ENCODE data around the gene PCOLCE2. TPM values are rescaled to one million over a fixed set of nuclear protein-coding genes. Genes with fewer than 3 reads are reported as not detected.

PCOLCE2 gene
- total and polyA plus RNA-seq, 10 of the 15 experiments (the other 5 are each of a cell fraction or from before 2014, with no cell fraction given) = 0.11 to 7.6 (median 0.40) TPM

DNA sequence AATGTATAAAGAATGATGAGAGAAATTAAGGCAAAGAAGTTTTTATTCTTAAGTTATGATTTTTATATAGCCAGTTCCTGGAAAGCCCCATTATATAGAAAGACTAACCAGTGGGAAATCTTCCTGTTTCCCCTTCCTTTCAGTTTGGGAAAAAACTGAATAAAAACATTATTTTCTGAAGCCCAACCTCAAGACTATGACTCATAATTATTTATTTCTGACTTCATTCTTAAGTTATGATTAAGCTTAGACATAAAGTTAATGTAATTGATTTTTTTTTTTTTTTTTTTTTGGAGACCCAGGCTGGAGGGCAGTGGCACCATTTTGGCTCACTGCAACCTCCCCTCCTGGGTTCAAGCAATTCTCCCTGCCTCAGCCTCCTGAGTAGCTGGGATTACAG, 109.3 kb downstream of the PCOLCE2 start:
- no peak for DNase-seq (ENCODE audit: low read depth, low spot score)
- POLR2A ChIA-PET = interaction anchor here (1.0 kb wide), 1 partner anchor 13 kb away, joined by 3 read pairs; no protein-coding TSS in a partner anchor
- H3K9ac ChIP-seq (ENCODE audit: control insufficient read depth, insufficient read depth, low read length) = no peak overlapping the region
- ATAC-seq = no peak
- no peak overlapping the region for H3K27ac ChIP-seq (ENCODE audit: control insufficient read depth, insufficient read depth)
- H3K79me2 ChIP-seq (ENCODE audit: control insufficient read depth, insufficient read depth, low read length) = no peaks in the 10 kb centered on the region
- no peaks in the 10 kb centered on the region for H4K20me1 ChIP-seq (ENCODE audit: control insufficient read depth, insufficient read depth)
- no TSS peak for BruUV-seq (replicated peaks)
- H3K27me3 ChIP-seq (replicated peaks in 1 of 2; ENCODE audit: control insufficient read depth in 2 of 2, insufficient read depth in 2 of 2, low read length in 1 of 2) = no peaks in the 10 kb centered on the region
- TF ChIP-seq BACH1 (IDR thresholded peaks at IDR 0.05; ENCODE audit: borderline replicate concordance) (no peak), PML (IDR thresholded peaks at IDR 0.05; ENCODE audit: low read length) (no peak), SMC3 (IDR thresholded peaks at IDR 0.05; ENCODE audit: borderline replicate concordance, low read length) (no peak), ZNF24 (IDR thresholded peaks at IDR 0.05) (no peak)
- TF ChIP-seq, protein P1, sequence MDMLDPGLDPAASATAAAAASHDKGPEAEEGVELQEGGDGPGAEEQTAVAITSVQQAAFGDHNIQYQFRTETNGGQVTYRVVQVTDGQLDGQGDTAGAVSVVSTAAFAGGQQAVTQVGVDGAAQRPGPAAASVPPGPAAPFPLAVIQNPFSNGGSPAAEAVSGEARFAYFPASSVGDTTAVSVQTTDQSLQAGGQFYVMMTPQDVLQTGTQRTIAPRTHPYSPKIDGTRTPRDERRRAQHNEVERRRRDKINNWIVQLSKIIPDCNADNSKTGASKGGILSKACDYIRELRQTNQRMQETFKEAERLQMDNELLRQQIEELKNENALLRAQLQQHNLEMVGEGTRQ (IDR thresholded peaks at IDR 0.05; ENCODE audit: borderline replicate concordance, low read depth, low read length) = no peak
- no peaks in the 10 kb centered on the region for H3K4me1 ChIP-seq (ENCODE audit: control insufficient read depth, insufficient read depth, low read length)
- CTCF ChIA-PET = interaction anchor here (0.6 kb wide), 1 partner anchor 49 kb away, joined by 3 read pairs; no protein-coding TSS in a partner anchor
- SMC1A ChIA-PET (ENCODE audit: uncharacterized antibody, unreplicated experiment) = no interaction called here
- no peaks in the 10 kb centered on the region for H3K36me3 ChIP-seq (ENCODE audit: control insufficient read depth in 2 of 2, insufficient read depth in 2 of 2, low read length in 1 of 2)
- no peak overlapping the region for H3K4me2 ChIP-seq (ENCODE audit: control insufficient read depth, insufficient read depth)
- H2AFZ ChIP-seq (ENCODE audit: control insufficient read depth, low read depth, low read length) = no peak overlapping the region
- H3K9me3 ChIP-seq (replicated peaks; ENCODE audit: control insufficient read depth, insufficient read depth, low read length) = no peaks in the 10 kb centered on the region
- RAD21 ChIA-PET (ENCODE audit: unreplicated experiment) = no interaction called here
- FAIRE-seq = no peak
- intact Hi-C loops (cut with micrococcal nuclease; ENCODE audit: unreplicated experiment) = no loop called here
- in situ Hi-C loops (cut with MboI) = no loop called here
- no peak overlapping the region for H3K4me3 ChIP-seq

DNA sequence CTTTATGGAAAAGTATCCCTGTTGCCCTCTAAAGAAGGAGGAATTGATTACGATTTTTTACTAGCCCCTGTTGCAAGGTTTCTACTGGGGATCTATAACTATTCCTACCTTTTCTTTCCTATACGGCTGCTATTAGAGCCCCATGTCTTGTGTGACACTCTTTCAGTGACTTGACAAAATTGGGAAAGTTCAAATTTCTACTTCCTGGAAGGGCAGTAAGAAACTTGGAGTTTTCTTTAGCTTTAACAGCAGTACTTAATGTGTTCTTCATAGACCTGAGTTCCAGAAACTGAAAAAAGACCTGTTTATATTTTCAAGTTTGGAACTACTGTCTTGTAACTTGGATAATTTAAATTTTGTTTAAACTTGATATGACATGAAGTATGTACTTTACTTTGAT, 110.3 kb downstream of the PCOLCE2 start:
- H3K27ac ChIP-seq (ENCODE audit: control insufficient read depth, insufficient read depth) = no peak overlapping the region
- RAD21 ChIA-PET (ENCODE audit: unreplicated experiment) = no interaction called here
- H3K4me3 ChIP-seq = no peak overlapping the region
- no peaks in the 10 kb centered on the region for H4K20me1 ChIP-seq (ENCODE audit: control insufficient read depth, insufficient read depth)
- no peaks in the 10 kb centered on the region for H3K79me2 ChIP-seq (ENCODE audit: control insufficient read depth, insufficient read depth, low read length)
- no peak overlapping the region for H3K4me2 ChIP-seq (ENCODE audit: control insufficient read depth, insufficient read depth)
- no TSS peak for BruUV-seq (replicated peaks)
- CTCF ChIA-PET = no interaction called here
- no peak for FAIRE-seq
- H3K4me1 ChIP-seq (ENCODE audit: control insufficient read depth, insufficient read depth, low read length) = no peaks in the 10 kb centered on the region
- no peak overlapping the region for H2AFZ ChIP-seq (ENCODE audit: control insufficient read depth, low read depth, low read length)
- no peaks in the 10 kb centered on the region for H3K27me3 ChIP-seq (replicated peaks in 1 of 2; ENCODE audit: control insufficient read depth in 2 of 2, insufficient read depth in 2 of 2, low read length in 1 of 2)
- H3K9ac ChIP-seq (ENCODE audit: control insufficient read depth, insufficient read depth, low read length) = no peak overlapping the region
- intact Hi-C loops (cut with micrococcal nuclease; ENCODE audit: unreplicated experiment) (no loop called here), in situ Hi-C loops (cut with MboI) (no loop called here)
- SMC1A ChIA-PET (ENCODE audit: uncharacterized antibody, unreplicated experiment) = no interaction called here
- POLR2A ChIA-PET = no interaction called here
- WGBS (ENCODE audit: insufficient coverage, insufficient replicate concordance, low lambda C conversion rate, missing lambda C conversion rate) = 65% methylated on average over 2 of the region's 2 CpGs
- H3K36me3 ChIP-seq (ENCODE audit: control insufficient read depth in 2 of 2, insufficient read depth in 2 of 2, low read length in 1 of 2) = no peaks in the 10 kb centered on the region
- ATAC-seq = no peak
- H3K9me3 ChIP-seq (replicated peaks; ENCODE audit: control insufficient read depth, insufficient read depth, low read length) = no peaks in the 10 kb centered on the region
- no peak for DNase-seq (ENCODE audit: low read depth, low spot score)
- TF ChIP-seq NR2C2 (IDR thresholded peaks at IDR 0.05; ENCODE audit: borderline replicate concordance, control insufficient read depth, insufficient read length, low read depth) (no peak), SMAD5 (IDR thresholded peaks at IDR 0.05; ENCODE audit: low read depth) (no peak), ZNF207 (IDR thresholded peaks at IDR 0.05; ENCODE audit: borderline replicate concordance) (no peak), GATAD2B (conservative IDR thresholded peaks at IDR 0.05; ENCODE audit: low read depth) (no peak), FOXK2 (IDR thresholded peaks at IDR 0.05) (no peak), NR2F1 (conservative IDR thresholded peaks at IDR 0.05) (no peak), SRF (IDR thresholded peaks at IDR 0.05; ENCODE audit: low read depth in 2 of 2, low read length in 2 of 2) (no peak), KLF5 (IDR thresholded peaks at IDR 0.05; ENCODE audit: partially characterized antibody) (no peak), RB1 (IDR thresholded peaks at IDR 0.05; ENCODE audit: borderline replicate concordance) (no peak)
- TF ChIP-seq, protein P2, sequence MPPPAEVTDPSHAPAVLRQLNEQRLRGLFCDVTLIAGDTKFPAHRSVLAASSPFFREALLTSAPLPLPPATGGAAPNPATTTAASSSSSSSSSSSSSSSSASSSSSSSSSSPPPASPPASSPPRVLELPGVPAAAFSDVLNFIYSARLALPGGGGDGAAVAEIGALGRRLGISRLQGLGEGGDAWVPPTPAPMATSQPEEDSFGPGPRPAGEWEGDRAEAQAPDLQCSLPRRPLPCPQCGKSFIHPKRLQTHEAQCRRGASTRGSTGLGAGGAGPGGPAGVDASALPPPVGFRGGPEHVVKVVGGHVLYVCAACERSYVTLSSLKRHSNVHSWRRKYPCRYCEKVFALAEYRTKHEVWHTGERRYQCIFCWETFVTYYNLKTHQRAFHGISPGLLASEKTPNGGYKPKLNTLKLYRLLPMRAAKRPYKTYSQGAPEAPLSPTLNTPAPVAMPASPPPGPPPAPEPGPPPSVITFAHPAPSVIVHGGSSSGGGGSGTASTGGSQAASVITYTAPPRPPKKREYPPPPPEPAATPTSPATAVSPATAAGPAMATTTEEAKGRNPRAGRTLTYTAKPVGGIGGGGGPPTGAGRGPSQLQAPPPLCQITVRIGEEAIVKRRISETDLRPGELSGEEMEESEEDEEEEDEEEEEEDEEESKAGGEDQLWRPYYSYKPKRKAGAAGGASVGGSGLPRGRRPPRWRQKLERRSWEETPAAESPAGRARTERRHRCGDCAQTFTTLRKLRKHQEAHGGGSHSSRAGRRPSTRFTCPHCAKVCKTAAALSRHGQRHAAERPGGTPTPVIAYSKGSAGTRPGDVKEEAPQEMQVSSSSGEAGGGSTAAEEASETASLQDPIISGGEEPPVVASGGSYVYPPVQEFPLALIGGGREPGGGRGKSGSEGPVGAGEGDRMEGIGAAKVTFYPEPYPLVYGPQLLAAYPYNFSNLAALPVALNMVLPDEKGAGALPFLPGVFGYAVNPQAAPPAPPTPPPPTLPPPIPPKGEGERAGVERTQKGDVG (CRISPR knock-in tag; IDR thresholded peaks at IDR 0.05) = no peak

Data from GM12878 (cell line).